ENCODE measurements around the gene LHFPL3. TPM values are rescaled to one million over a fixed set of nuclear protein-coding genes. Genes with fewer than 3 reads are reported as not detected.

The LHFPL3 gene
- total RNA-seq, 4 donors from 2014 or later, result 0.83 TPM; not detected in 3

DNA sequence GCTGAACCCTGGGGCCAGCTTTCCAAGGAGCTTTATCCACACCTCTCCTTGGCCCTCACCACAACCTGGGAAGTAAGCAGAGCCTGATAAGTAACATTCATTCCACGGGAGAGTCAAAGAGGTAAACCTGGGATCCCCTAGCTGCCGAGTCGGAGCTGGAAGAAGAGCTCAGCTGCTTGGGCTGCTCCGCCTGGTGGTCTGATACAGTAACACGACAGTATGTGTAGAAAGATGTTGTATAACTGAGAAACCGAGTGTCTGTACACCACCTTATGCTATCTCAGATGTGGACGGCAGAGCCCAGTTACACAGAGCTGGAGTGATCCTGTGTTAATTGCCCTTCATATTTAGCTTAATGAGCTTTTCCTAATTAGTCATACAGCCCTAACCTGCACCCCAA, 534.3 kb downstream of the LHFPL3 start:
- no peak for TF ChIP-seq POLR2A (IDR thresholded peaks at IDR 0.05)
- TF ChIP-seq, protein P1, sequence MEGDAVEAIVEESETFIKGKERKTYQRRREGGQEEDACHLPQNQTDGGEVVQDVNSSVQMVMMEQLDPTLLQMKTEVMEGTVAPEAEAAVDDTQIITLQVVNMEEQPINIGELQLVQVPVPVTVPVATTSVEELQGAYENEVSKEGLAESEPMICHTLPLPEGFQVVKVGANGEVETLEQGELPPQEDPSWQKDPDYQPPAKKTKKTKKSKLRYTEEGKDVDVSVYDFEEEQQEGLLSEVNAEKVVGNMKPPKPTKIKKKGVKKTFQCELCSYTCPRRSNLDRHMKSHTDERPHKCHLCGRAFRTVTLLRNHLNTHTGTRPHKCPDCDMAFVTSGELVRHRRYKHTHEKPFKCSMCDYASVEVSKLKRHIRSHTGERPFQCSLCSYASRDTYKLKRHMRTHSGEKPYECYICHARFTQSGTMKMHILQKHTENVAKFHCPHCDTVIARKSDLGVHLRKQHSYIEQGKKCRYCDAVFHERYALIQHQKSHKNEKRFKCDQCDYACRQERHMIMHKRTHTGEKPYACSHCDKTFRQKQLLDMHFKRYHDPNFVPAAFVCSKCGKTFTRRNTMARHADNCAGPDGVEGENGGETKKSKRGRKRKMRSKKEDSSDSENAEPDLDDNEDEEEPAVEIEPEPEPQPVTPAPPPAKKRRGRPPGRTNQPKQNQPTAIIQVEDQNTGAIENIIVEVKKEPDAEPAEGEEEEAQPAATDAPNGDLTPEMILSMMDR (IDR thresholded peaks at IDR 0.05), result no peak
- Histone ChIP-seq H3K27ac (no peak overlapping the region), H3K4me1 (no peaks in the 10 kb centered on the region), H3K4me3 (no peak overlapping the region), H3K9me3 (no peaks in the 10 kb centered on the region), H3K27me3 (no peaks in the 10 kb centered on the region), H3K36me3 (no peaks in the 10 kb centered on the region)
- intact Hi-C loops (cut with DNase I; ENCODE audit: low total_unique reads), result no loop called here
- DNase-seq, result no peak

DNA sequence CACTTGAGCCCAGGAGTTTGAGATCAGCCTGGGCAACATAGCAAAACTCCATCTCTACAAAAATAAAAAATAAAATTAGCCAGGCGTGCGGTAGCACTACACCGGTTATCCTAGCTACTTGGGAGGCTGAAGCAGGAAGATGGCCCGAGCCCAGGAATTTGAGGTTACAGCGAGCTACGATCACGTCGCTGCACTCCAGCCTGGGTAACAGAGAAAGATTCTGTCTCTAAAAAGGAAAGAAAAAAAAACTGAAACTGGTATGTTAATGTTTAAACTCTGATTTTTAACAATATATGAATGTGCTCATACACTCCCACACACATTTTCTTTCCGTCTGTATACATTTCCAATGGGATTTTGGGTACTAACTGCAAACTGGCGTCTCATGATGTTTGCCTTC, 545.0 kb downstream of the LHFPL3 start:
- no peaks in the 10 kb centered on the region for H3K4me1 ChIP-seq
- intact Hi-C loops (cut with DNase I; ENCODE audit: low total_unique reads), result no loop called here
- no peaks in the 10 kb centered on the region for H3K9me3 ChIP-seq
- no peaks in the 10 kb centered on the region for H3K36me3 ChIP-seq
- no peak overlapping the region for H3K4me3 ChIP-seq
- TF ChIP-seq POLR2A (IDR thresholded peaks at IDR 0.05), result no peak
- TF ChIP-seq, protein P1 (IDR thresholded peaks at IDR 0.05), result no peak
- H3K27ac ChIP-seq, result no peak overlapping the region
- no peak for DNase-seq
- no peaks in the 10 kb centered on the region for H3K27me3 ChIP-seq

- no peak for DNase-seq
- Histone ChIP-seq H3K9me3 (no peaks in the 10 kb centered on the region), H3K4me3 (no peak overlapping the region), H3K4me1 (no peaks in the 10 kb centered on the region), H3K27ac (no peak overlapping the region), H3K36me3 (no peaks in the 10 kb centered on the region), H3K27me3 (no peaks in the 10 kb centered on the region)
- intact Hi-C loops (cut with DNase I; ENCODE audit: low total_unique reads), result no loop called here
- TF ChIP-seq, protein P1 (IDR thresholded peaks at IDR 0.05), result no peak
- TF ChIP-seq POLR2A (IDR thresholded peaks at IDR 0.05), result no peak
Measured at GRCh38 chr7:104878577-104878976, 550.2 kb downstream of the LHFPL3 start.

GRCh38 chr7:104883248-104883717, 554.9 kb downstream of the LHFPL3 start:
- H3K36me3 ChIP-seq, result no peaks in the 10 kb centered on the region
- H3K27ac ChIP-seq, result peak overlapping the region; percentile 40 to 63
- H3K9me3 ChIP-seq, result no peaks in the 10 kb centered on the region
- TF ChIP-seq POLR2A (IDR thresholded peaks at IDR 0.05), result no peak
- TF ChIP-seq, protein P1 (IDR thresholded peaks at IDR 0.05), result no peak
- intact Hi-C loops (cut with DNase I; ENCODE audit: low total_unique reads), result no loop called here
- no peaks in the 10 kb centered on the region for H3K27me3 ChIP-seq
- no peaks in the 10 kb centered on the region for H3K4me1 ChIP-seq
- no peak overlapping the region for H3K4me3 ChIP-seq
- DNase-seq, result no peak

GRCh38 chr7:104883718-104884452, 555.5 kb downstream of the LHFPL3 start:
- Histone ChIP-seq H3K4me1 (no peaks in the 10 kb centered on the region), H3K27ac (peak overlapping the region; percentile 40 to 63), H3K9me3 (no peaks in the 10 kb centered on the region), H3K4me3 (no peak overlapping the region), H3K27me3 (no peaks in the 10 kb centered on the region), H3K36me3 (no peaks in the 10 kb centered on the region)
- DNase-seq, result peak; percentile 83 to 85
- TF ChIP-seq, protein P1 (IDR thresholded peaks at IDR 0.05), result peak; percentile 73 to 89 (median 76)
- no peak for TF ChIP-seq POLR2A (IDR thresholded peaks at IDR 0.05)
- intact Hi-C loops (cut with DNase I; ENCODE audit: low total_unique reads), result no loop called here
